Measurements from ENCODE around the gene MAPKBP1. TPM values are rescaled to one million over a fixed set of nuclear protein-coding genes. Genes with fewer than 3 reads are reported as not detected.

MAPKBP1 gene
- total and polyA plus RNA-seq, 2 of the 4 experiments (the other 2 are of a cell fraction) = 12.5 to 15.3 TPM

DNA sequence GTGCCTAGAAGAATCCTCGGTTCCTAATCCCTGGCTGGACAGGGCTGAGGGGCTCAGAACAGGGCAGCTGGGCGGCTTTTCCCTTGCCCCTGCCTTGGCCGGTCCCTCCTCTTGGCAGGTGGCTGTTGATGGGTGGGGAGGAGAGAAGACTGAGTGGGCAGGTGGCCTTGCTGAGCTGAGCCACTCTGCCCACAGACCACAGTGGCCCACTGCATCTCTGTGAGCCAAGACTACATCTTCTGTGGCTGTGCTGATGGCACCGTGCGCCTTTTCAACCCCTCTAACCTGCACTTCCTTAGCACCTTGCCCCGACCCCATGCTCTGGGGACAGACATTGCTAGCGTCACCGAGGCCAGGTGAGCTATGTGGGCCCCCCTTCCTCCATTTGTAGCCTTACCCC is 39.1 kb downstream of the MAPKBP1 start:
- BruUV-seq (replicated peaks) = no TSS peak
- no peak overlapping the region for H3K27ac ChIP-seq (ENCODE audit: insufficient read depth, low read length)
- no peak overlapping the region for H3K56ac ChIP-seq (ENCODE audit: extremely low read depth, insufficient read depth, low read length)
- H3K9me3 ChIP-seq (ENCODE audit: control insufficient read depth, insufficient read depth, low read length) = no peaks in the 10 kb centered on the region
- H4K5ac ChIP-seq (ENCODE audit: low read depth, low read length) = no peak overlapping the region
- WGBS, 2 experiments (ENCODE audit: extremely low coverage in 2 of 2, insufficient read length in 1 of 2) = 80% methylated on average over 1 of the region's 8 CpGs; no CpG with 5 or more reads in 1 of the 2 experiments
- H3K18ac ChIP-seq (ENCODE audit: low read depth, low read length) = no peak overlapping the region
- peaks cover 36% of the 10 kb centered on the region for H3K36me3 ChIP-seq (ENCODE audit: control insufficient read depth, insufficient read depth, low read length)
- DNase-seq (no peak), ATAC-seq (ENCODE audit: low read depth) (no peak)
- peaks cover 0 to 35% of the 10 kb centered on the region in 2 experiments; a peak in 2 of 4 replicates for H3K79me1 ChIP-seq (ENCODE audit: low read depth in 1 of 2, low read length in 2 of 2)
- H3K4me3 ChIP-seq (ENCODE audit: insufficient read depth, low read depth, low read length) = no peak overlapping the region
- H2BK15ac ChIP-seq (ENCODE audit: low read depth, low read length) = no peak overlapping the region
- H2BK5ac ChIP-seq (ENCODE audit: low read depth, low read length, poor library complexity, severe bottlenecking) = no peak overlapping the region
- no peak overlapping the region for H3K23ac ChIP-seq (ENCODE audit: low read depth, low read length)
- H4K91ac ChIP-seq (ENCODE audit: insufficient read depth, low read depth, low read length) = no peak overlapping the region
- no peaks in the 10 kb centered on the region for H3K9me1 ChIP-seq (ENCODE audit: insufficient read depth, low read length)
- no peak overlapping the region for H3K14ac ChIP-seq (replicated peaks; ENCODE audit: low read depth, low read length)
- no peak overlapping the region for H2AFZ ChIP-seq (replicated peaks; ENCODE audit: low read length, poor library complexity)
- no peak overlapping the region for H4K8ac ChIP-seq (ENCODE audit: low read depth in 2 of 2, low read length in 2 of 2)
- in situ Hi-C loops (cut with MboI; ENCODE audit: low sequenced_read_pairs) (loop anchor here (5.0 kb wide), 1 partner anchor 41 kb away; the partner anchor contains the start of gene MAPKBP1), dilution Hi-C loops (cut with HindIII; ENCODE audit: low sequenced_read_pairs, unreplicated experiment) (no loop called here), intact Hi-C loops (cut with micrococcal nuclease) (loop anchor here (5.0 to 10.0 kb wide), 2 partner anchors 116 to 349 kb away; no protein-coding TSS in a partner anchor)
- H4K20me1 ChIP-seq (ENCODE audit: insufficient read depth, low read length) = peaks cover 10% of the 10 kb centered on the region; the same call in 1 of the 2 replicates
- peaks cover 3% of the 10 kb centered on the region for H3K4me1 ChIP-seq (ENCODE audit: control insufficient read depth, insufficient read depth, low read length)
- H2BK120ac ChIP-seq (ENCODE audit: low read depth, low read length) = no peak overlapping the region
- H2AK9ac ChIP-seq (replicated peaks; ENCODE audit: low read depth, low read length, poor library complexity) = no peak overlapping the region
- H3K4me2 ChIP-seq (ENCODE audit: low read depth, low read length) = no peak overlapping the region
- CTCF ChIA-PET = interaction anchor here (1.1 kb wide), 1 partner anchor 39 kb away, joined by 3 read pairs; the partner anchor contains the start of gene MAPKBP1
- H3K27me3 ChIP-seq (ENCODE audit: control insufficient read depth, insufficient read depth, low read length) = no peaks in the 10 kb centered on the region
- POLR2A ChIA-PET (ENCODE audit: unreplicated experiment) = no interaction called here
- no peak overlapping the region for H2BK20ac ChIP-seq (ENCODE audit: low read depth, low read length)
- H2AK5ac ChIP-seq (ENCODE audit: low read depth, low read length) = no peak overlapping the region
- TF ChIP-seq FOS (IDR thresholded peaks at IDR 0.05; ENCODE audit: low read depth, low read length) (no peak), CEBPB (IDR thresholded peaks at IDR 0.05; ENCODE audit: low read depth, low read length) (no peak), MAZ (IDR thresholded peaks at IDR 0.05; ENCODE audit: borderline replicate concordance, low read depth, low read length) (no peak), SMC3 (IDR thresholded peaks at IDR 0.05; ENCODE audit: low read depth, low read length) (no peak), BHLHE40 (IDR thresholded peaks at IDR 0.05; ENCODE audit: low read depth, low read length) (no peak), MXI1 (IDR thresholded peaks at IDR 0.05; ENCODE audit: borderline replicate concordance, low read depth, low read length) (no peak), MAFK (IDR thresholded peaks at IDR 0.05; ENCODE audit: low read depth, low read length) (no peak), POLR2A (IDR thresholded peaks at IDR 0.05; ENCODE audit: low read depth, low read length) (no peak), RCOR1 (IDR thresholded peaks at IDR 0.05; ENCODE audit: insufficient replicate concordance, low read length) (no peak), RAD21 (IDR thresholded peaks at IDR 0.05; ENCODE audit: low read length) (no peak), CHD1 (IDR thresholded peaks at IDR 0.05; ENCODE audit: low read depth, low read length) (no peak), NFE2L2 (IDR thresholded peaks at IDR 0.05; ENCODE audit: low read depth, low read length) (no peak), RFX5 (IDR thresholded peaks at IDR 0.05; ENCODE audit: low read depth, low read length) (no peak)
- TF ChIP-seq, protein P1, sequence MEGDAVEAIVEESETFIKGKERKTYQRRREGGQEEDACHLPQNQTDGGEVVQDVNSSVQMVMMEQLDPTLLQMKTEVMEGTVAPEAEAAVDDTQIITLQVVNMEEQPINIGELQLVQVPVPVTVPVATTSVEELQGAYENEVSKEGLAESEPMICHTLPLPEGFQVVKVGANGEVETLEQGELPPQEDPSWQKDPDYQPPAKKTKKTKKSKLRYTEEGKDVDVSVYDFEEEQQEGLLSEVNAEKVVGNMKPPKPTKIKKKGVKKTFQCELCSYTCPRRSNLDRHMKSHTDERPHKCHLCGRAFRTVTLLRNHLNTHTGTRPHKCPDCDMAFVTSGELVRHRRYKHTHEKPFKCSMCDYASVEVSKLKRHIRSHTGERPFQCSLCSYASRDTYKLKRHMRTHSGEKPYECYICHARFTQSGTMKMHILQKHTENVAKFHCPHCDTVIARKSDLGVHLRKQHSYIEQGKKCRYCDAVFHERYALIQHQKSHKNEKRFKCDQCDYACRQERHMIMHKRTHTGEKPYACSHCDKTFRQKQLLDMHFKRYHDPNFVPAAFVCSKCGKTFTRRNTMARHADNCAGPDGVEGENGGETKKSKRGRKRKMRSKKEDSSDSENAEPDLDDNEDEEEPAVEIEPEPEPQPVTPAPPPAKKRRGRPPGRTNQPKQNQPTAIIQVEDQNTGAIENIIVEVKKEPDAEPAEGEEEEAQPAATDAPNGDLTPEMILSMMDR (conservative IDR thresholded peaks at IDR 0.05; ENCODE audit: low read depth, low read length) = no peak
- TF ChIP-seq, protein P2, sequence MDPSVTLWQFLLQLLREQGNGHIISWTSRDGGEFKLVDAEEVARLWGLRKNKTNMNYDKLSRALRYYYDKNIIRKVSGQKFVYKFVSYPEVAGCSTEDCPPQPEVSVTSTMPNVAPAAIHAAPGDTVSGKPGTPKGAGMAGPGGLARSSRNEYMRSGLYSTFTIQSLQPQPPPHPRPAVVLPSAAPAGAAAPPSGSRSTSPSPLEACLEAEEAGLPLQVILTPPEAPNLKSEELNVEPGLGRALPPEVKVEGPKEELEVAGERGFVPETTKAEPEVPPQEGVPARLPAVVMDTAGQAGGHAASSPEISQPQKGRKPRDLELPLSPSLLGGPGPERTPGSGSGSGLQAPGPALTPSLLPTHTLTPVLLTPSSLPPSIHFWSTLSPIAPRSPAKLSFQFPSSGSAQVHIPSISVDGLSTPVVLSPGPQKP (IDR thresholded peaks at IDR 0.05; ENCODE audit: borderline replicate concordance, low read depth, low read length) = no peak
- TF ChIP-seq, protein P3, sequence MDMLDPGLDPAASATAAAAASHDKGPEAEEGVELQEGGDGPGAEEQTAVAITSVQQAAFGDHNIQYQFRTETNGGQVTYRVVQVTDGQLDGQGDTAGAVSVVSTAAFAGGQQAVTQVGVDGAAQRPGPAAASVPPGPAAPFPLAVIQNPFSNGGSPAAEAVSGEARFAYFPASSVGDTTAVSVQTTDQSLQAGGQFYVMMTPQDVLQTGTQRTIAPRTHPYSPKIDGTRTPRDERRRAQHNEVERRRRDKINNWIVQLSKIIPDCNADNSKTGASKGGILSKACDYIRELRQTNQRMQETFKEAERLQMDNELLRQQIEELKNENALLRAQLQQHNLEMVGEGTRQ (IDR thresholded peaks at IDR 0.05; ENCODE audit: low read depth, low read length) = no peak
- no peak overlapping the region for H3K9ac ChIP-seq (ENCODE audit: low read depth, low read length)
- H3K4ac ChIP-seq (ENCODE audit: low read depth, low read length) = no peak overlapping the region
